ENCODE measurements around the gene MRPL12. TPM values are rescaled to one million over a fixed set of nuclear protein-coding genes. Genes with fewer than 3 reads are reported as not detected.

MRPL12 gene
- total and polyA plus RNA-seq, 2 of the 13 experiments (the other 11 are each of a cell fraction or from before 2014, with no cell fraction given) = 39.1 to 94.1 TPM

GRCh38 chr17:81735264-81736102 lies 32.3 kb downstream of the MRPL12 start (continued):
- TF ChIP-seq HNF1A (IDR thresholded peaks at IDR 0.05; ENCODE audit: low read depth) (no peak), HNF1A (CRISPR knock-in tag; IDR thresholded peaks at IDR 0.05; ENCODE audit: borderline replicate concordance) (0 out of 2 replicates have a peak, but pooled peaks have one; percentile 28), TMF1 (CRISPR knock-in tag; IDR thresholded peaks at IDR 0.05; ENCODE audit: low read depth) (no peak), HOXA7 (CRISPR knock-in tag; IDR thresholded peaks at IDR 0.05) (no peak), ZNF180 (CRISPR knock-in tag; IDR thresholded peaks at IDR 0.05; ENCODE audit: borderline replicate concordance, low read depth) (no peak), ZNF296 (CRISPR knock-in tag; conservative IDR thresholded peaks at IDR 0.05) (no peak), NFE2L2 (IDR thresholded peaks at IDR 0.05; ENCODE audit: low read length) (peak; percentile 12; the same call in 1 of the 2 replicates), ZNF460 (CRISPR knock-in tag; IDR thresholded peaks at IDR 0.05; ENCODE audit: borderline replicate concordance) (no peak), KDM5B (CRISPR knock-in tag; IDR thresholded peaks at IDR 0.05; ENCODE audit: borderline replicate concordance) (peak; percentile 29; the same call in 1 of the 2 replicates), ZNF746 (CRISPR knock-in tag; IDR thresholded peaks at IDR 0.05) (no peak), AFF4 (CRISPR knock-in tag; IDR thresholded peaks at IDR 0.05) (no peak), THAP11 (CRISPR knock-in tag; IDR thresholded peaks at IDR 0.05) (0 out of 2 replicates have a peak, but pooled peaks have one; percentile 8), ATF2 (CRISPR knock-in tag; IDR thresholded peaks at IDR 0.05) (no peak), MYC (CRISPR knock-in tag; IDR thresholded peaks at IDR 0.05; ENCODE audit: borderline replicate concordance) (0 out of 2 replicates have a peak, but pooled peaks have one; percentile 22), KLF6 (CRISPR knock-in tag; IDR thresholded peaks at IDR 0.05) (no peak), ZNF232 (CRISPR knock-in tag; IDR thresholded peaks at IDR 0.05; ENCODE audit: borderline replicate concordance) (0 out of 2 replicates have a peak, but pooled peaks have one; percentile 32), SPEN (CRISPR knock-in tag; IDR thresholded peaks at IDR 0.05; ENCODE audit: low read depth) (peak; percentile 26; the same call in 1 of the 2 replicates), NR2F6 (IDR thresholded peaks at IDR 0.05) (no peak), NR2F6 (CRISPR knock-in tag; IDR thresholded peaks at IDR 0.05) (no peak), ZNF430 (CRISPR knock-in tag; IDR thresholded peaks at IDR 0.05) (no peak), SRSF4 (IDR thresholded peaks at IDR 0.05; ENCODE audit: low read depth, low read length, poor library complexity, severe bottlenecking) (no peak), SAP130 (CRISPR knock-in tag; IDR thresholded peaks at IDR 0.05; ENCODE audit: low read depth) (peak; percentile 50)

Data from HepG2 (cell line).